K562 (cell line): ENCODE data around the gene SIRT3. TPM values are rescaled to one million over a fixed set of nuclear protein-coding genes. Genes with fewer than 3 reads are reported as not detected.

Experiments used
- DIDO1 ChIP-seq: fragments of 450-650 bp; IDR thresholded peaks from 2 replicates; pipeline ENCODE4 v1.6.1; 2016; ENCODE audit warnings: low read depth, missing biosample characterization, missing genetic modification characterization
- REST ChIP-seq, 2 experiments: fragments of 450-650 bp; formaldehyde crosslinking in 1 of 2; IDR thresholded peaks; 2 replicates each; pipeline versions ENCODE4 v1.4.0 to v1.6.1; 2014 to 2020; ENCODE audit warnings: mild to moderate bottlenecking in 2 of 2, borderline replicate concordance in 1 of 2, low read depth in 1 of 2
- SAP30 ChIP-seq: fragments of 200-600 bp; sonication (generic); IDR thresholded peaks from 2 replicates; pipeline ENCODE4 v1.6.1; 2012; ENCODE audit warnings: borderline replicate concordance, low read depth, mild to moderate bottlenecking, moderate library complexity, low read length, control low read depth, inconsistent platforms; ENCODE audit not compliant: insufficient read depth, poor library complexity, severe bottlenecking
- SETDB1 ChIP-seq: IDR thresholded peaks from one replicate; pipeline ENCODE4 v1.6.1; 2012; ENCODE audit warnings: low read length, control low read depth, inconsistent platforms
- UBTF ChIP-seq, 2 experiments: IDR thresholded peaks; 2 replicates each; pipeline ENCODE4 v1.6.1; 2012; ENCODE audit warnings: improper control_type of control experiment in 2 of 2, low read depth in 2 of 2, low read length in 2 of 2, borderline replicate concordance in 1 of 2
- ZNF263 ChIP-seq: sonication (generic); formaldehyde crosslinking; IDR thresholded peaks from 2 replicates; pipeline ENCODE4 v1.8.0; 2022; ENCODE audit warnings: mild to moderate bottlenecking, missing genetic modification reagents, borderline replicate concordance
- polyA plus RNA-seq, 8 experiments: library from polyadenylated mRNA; depleted of rRNA in 4 of 8; stranded (reverse) in 5 of 8; unstranded in 3 of 8; fragments of >200 nt; fragmentation: Nextera tagmentation in 2 of 8; fragmentation: Illumina TruSeq in 1 of 8; extraction: Ambion mirVana in 2 of 8; extraction: Trizol in 1 of 8; gene quantifications; 2 replicates each; pipeline versions ENCODE4 v1.2.1 to v1.2.3, GENCODE V29; 2011 to 2014; ENCODE audit warnings: inconsistent platforms in 1 of 8, missing spikeins in 1 of 8
- total RNA-seq, 7 experiments: library from RNA; depleted of rRNA in 6 of 7; stranded (reverse); fragments of >200 nt in 6 of 7; fragmentation: Illumina TruSeq in 2 of 7; extraction: Trizol in 2 of 7; gene quantifications; 2 replicates each; pipeline versions ENCODE4 v1.2.1 to v1.2.3, GENCODE V29; 2011 to 2021; ENCODE audit warnings: low replicate concordance in 1 of 7

The SIRT3 gene
- total and polyA plus RNA-seq, 9 of the 15 experiments (the other 6 are each of a cell fraction or from before 2014, with no cell fraction given) = 1.9 to 27.5 (median 14.5) TPM

GRCh38 chr11:208181-208916 is 27.8 kb downstream of the SIRT3 start (continued):
- no peak for TF ChIP-seq REST (IDR thresholded peaks at IDR 0.05; ENCODE audit: borderline replicate concordance)
- no peak for TF ChIP-seq REST (CRISPR knock-in tag; IDR thresholded peaks at IDR 0.05; ENCODE audit: low read depth)
- 0 out of 4 replicates have a peak, but pooled peaks of 1 of the 2 experiments have one; percentile 50 for TF ChIP-seq UBTF (IDR thresholded peaks at IDR 0.05; ENCODE audit: borderline replicate concordance in 1 of 2, low read depth in 2 of 2, low read length in 2 of 2)
- no peak for TF ChIP-seq SAP30
- TF ChIP-seq DIDO1 (tag) = no peak
- no peak for TF ChIP-seq ZNF263 (CRISPR knock-in tag)
- TF ChIP-seq SETDB1 = no peak
